Kidney (tissue), 14 donors: ENCODE measurements around the gene TENT4B. TPM values are rescaled to one million over a fixed set of nuclear protein-coding genes. Genes with fewer than 3 reads are reported as not detected.

Experiments
- DNase-seq, 5 donors: peaks; one replicate each; pipeline ENCODE4 v3.0.0-alpha.2; 2013 to 2020
- FAIRE-seq: peaks from 2 replicates; lab custom pipeline; 2012; peaks lifted over from hg19 to GRCh38; lab: Jason Lieb, UNC
- H3K27ac ChIP-seq, 2 donors: one replicate each; pipeline ENCODE4 v1.7.0; 2013; ENCODE audit warnings: low read depth in 2 of 2, low read length in 2 of 2, inconsistent platforms in 1 of 2
- H3K27me3 ChIP-seq: one replicate; pipeline ENCODE4 v1.7.1; 2013; ENCODE audit warnings: low read length, inconsistent platforms; ENCODE audit not compliant: control insufficient read depth, insufficient read depth
- H3K36me3 ChIP-seq, 3 donors: one replicate each; pipeline versions ENCODE4 v1.7.0 to v1.7.1; 2013; ENCODE audit warnings: low read length in 3 of 3, control low read depth in 1 of 3, inconsistent platforms in 1 of 3; ENCODE audit not compliant: insufficient read depth in 3 of 3, control insufficient read depth in 2 of 3
- H3K4me1 ChIP-seq, 3 donors: one replicate each; pipeline versions ENCODE4 v1.7.0 to v1.7.1; 2013; ENCODE audit warnings: low read length in 3 of 3, inconsistent platforms in 1 of 3, low read depth in 1 of 3; ENCODE audit not compliant: control insufficient read depth in 2 of 3, insufficient read depth in 2 of 3
- H3K4me3 ChIP-seq, 3 donors: one replicate each; pipeline versions ENCODE4 v1.7.0 to v1.8.1; 2013; ENCODE audit warnings: low read length in 3 of 3, control low read depth in 1 of 3, inconsistent platforms in 1 of 3
- H3K9ac ChIP-seq, 3 donors: one replicate each; pipeline versions ENCODE4 v1.7.0 to v1.7.1; 2013; ENCODE audit warnings: low read length in 3 of 3, control low read depth in 1 of 3, inconsistent platforms in 1 of 3
- H3K9me3 ChIP-seq, 3 donors: one replicate each; pipeline versions ENCODE4 v1.7.0 to v1.7.1; 2013; ENCODE audit warnings: low read length in 3 of 3, control low read depth in 1 of 3, inconsistent platforms in 1 of 3; ENCODE audit not compliant: control insufficient read depth in 2 of 3, insufficient read depth in 1 of 3
- CTCF ChIP-seq: IDR thresholded peaks from 3 replicates; pipeline ENCODE4 v1.5.1; 2012; ENCODE audit warnings: mild to moderate bottlenecking, moderate library complexity, borderline replicate concordance; ENCODE audit not compliant: insufficient read depth; ENCODE audit errors: extremely low read depth
- intact Hi-C: fragments of 100-400 bp; cut with DNase I; formaldehyde crosslinking; loops from one replicate; pipeline ENCODE4 v1.11.1; 2022
- polyA plus RNA-seq: library from polyadenylated mRNA; stranded (reverse); fragments of 350-450 nt; fragmentation: Illumina TruSeq; extraction: RNeasy Lipid Tissue Mini Kit (QIAGEN cat#74804); gene quantifications from one replicate; pipeline ENCODE4 v1.2.3, GENCODE V29; 2014; ENCODE audit warnings: low read depth, low replicate concordance; ENCODE audit not compliant: insufficient read depth
- total RNA-seq: library from RNA; stranded (reverse); fragmentation: NEBNext Ultra II Directional; extraction: Animal tissue kit (Norgen Biotek cat#: 25700); gene quantifications from one replicate; pipeline ENCODE4 v1.2.1, GENCODE V29; 2021
- donor health status: control.
- donor health status: control.
- donor health status: control.
- donor health status: control.
- donor health status: control.
- donor health status: DM: yes; HTN: yes; CAD: no.
- donor health status: Normal renal cell carcinoma (clear cell type).

TENT4B gene
- total and polyA plus RNA-seq, 2 donors from 2014 or later = 4.7 to 13.2 TPM

GRCh38 chr16:50219402-50219975, 66.4 kb downstream of the TENT4B start:
- intact Hi-C loops = no loop called here
- H3K4me3 ChIP-seq = no peak overlapping the region
- FAIRE-seq = no peak

GRCh38 chr16:50224286-50224685, 71.2 kb downstream of the TENT4B start:
- intact Hi-C loops = loop anchor here (10.0 kb wide), 1 partner anchor 131 kb away; no protein-coding TSS in a partner anchor
- TF ChIP-seq CTCF = no peak
- no peaks in the 10 kb centered on the region for H3K27me3 ChIP-seq
- no peak overlapping the region for H3K9ac ChIP-seq
- no peak overlapping the region for H3K27ac ChIP-seq
- H3K4me1 ChIP-seq = no peaks in the 10 kb centered on the region
- H3K4me3 ChIP-seq = no peak overlapping the region
- no peaks in the 10 kb centered on the region for H3K9me3 ChIP-seq
- FAIRE-seq = no peak
- peaks cover 2 to 35% (median 18%) of the 10 kb centered on the region in 3 donors for H3K36me3 ChIP-seq
- DNase-seq = no peak

More at GRCh38 chr16:50219402-50219975, 66.4 kb downstream of the TENT4B start:
- no peak for TF ChIP-seq CTCF
- H3K9ac ChIP-seq = no peak overlapping the region
- no peak for DNase-seq
- H3K27ac ChIP-seq = no peak overlapping the region
- H3K36me3 ChIP-seq = peaks cover 9 to 24% (median 23%) of the 10 kb centered on the region in 3 donors
- H3K4me1 ChIP-seq = no peaks in the 10 kb centered on the region
- H3K9me3 ChIP-seq = no peaks in the 10 kb centered on the region
- H3K27me3 ChIP-seq = no peaks in the 10 kb centered on the region

- no peak for TF ChIP-seq CTCF
- Histone ChIP-seq H3K4me3 (no peak overlapping the region), H3K9me3 (no peaks in the 10 kb centered on the region), H3K36me3 (peaks cover 2 to 33% (median 15%) of the 10 kb centered on the region in 3 donors), H3K4me1 (no peaks in the 10 kb centered on the region), H3K9ac (no peak overlapping the region), H3K27ac (no peak overlapping the region), H3K27me3 (no peaks in the 10 kb centered on the region)
- DNase-seq = no peak
- intact Hi-C loops = loop anchor here (10.0 kb wide), 1 partner anchor 128 kb away; no protein-coding TSS in a partner anchor
- no peak for FAIRE-seq
These were observed 74.0 kb downstream of the TENT4B start for GRCh38 chr16:50227120-50227519.

GRCh38 chr16:50227665-50228064, 74.6 kb downstream of the TENT4B start:
- H3K9ac ChIP-seq = no peak overlapping the region
- no peak overlapping the region for H3K4me3 ChIP-seq
- TF ChIP-seq CTCF = no peak
- no peaks in the 10 kb centered on the region for H3K9me3 ChIP-seq
- no peaks in the 10 kb centered on the region for H3K4me1 ChIP-seq
- H3K36me3 ChIP-seq = peaks cover 0 to 33% (median 14%) of the 10 kb centered on the region in 3 donors
- FAIRE-seq (no peak), DNase-seq (no peak)
- no peak overlapping the region for H3K27ac ChIP-seq
- intact Hi-C loops = loop anchor here (10.0 kb wide), 1 partner anchor 127 kb away; no protein-coding TSS in a partner anchor
- no peaks in the 10 kb centered on the region for H3K27me3 ChIP-seq
